HepG2 (cell line): Measurements from ENCODE around the gene GADD45G. TPM values are rescaled to one million over a fixed set of nuclear protein-coding genes. Genes with fewer than 3 reads are reported as not detected.

Experiments
- DPF2 ChIP-seq: sonication (generic); formaldehyde crosslinking; IDR thresholded peaks from 2 replicates; pipeline ENCODE4 v1.4.0; 2020; ENCODE audit warnings: mild to moderate bottlenecking, low read depth, missing genetic modification reagents, borderline replicate concordance
- HIC2 ChIP-seq: sonication (generic); formaldehyde crosslinking; IDR thresholded peaks from 2 replicates; pipeline ENCODE4 v1.9.0; 2022; ENCODE audit warnings: low read depth, missing genetic modification reagents
- KLF16 ChIP-seq, 2 experiments: sonication (generic) in 1 of 2; formaldehyde crosslinking in 1 of 2; IDR thresholded peaks; 2 replicates each; pipeline versions ENCODE4 v1.6.1 to v1.8.0; 2016 to 2023; ENCODE audit warnings: missing genetic modification reagents in 2 of 2, missing compliant biosample characterization in 1 of 2
- KLF6 ChIP-seq: IDR thresholded peaks from 2 replicates; pipeline ENCODE4 v1.8.0; 2016; ENCODE audit warnings: missing biosample characterization, missing genetic modification reagents
- KLF9 ChIP-seq: IDR thresholded peaks from 2 replicates; pipeline ENCODE4 v1.6.1; 2016; ENCODE audit warnings: low read depth
- PHB2 ChIP-seq: fragments of 450-650 bp; IDR thresholded peaks from 2 replicates; pipeline ENCODE4 v1.6.1; 2018; ENCODE audit not compliant: partially characterized antibody
- TBX2 ChIP-seq: sonication (generic); formaldehyde crosslinking; IDR thresholded peaks from 2 replicates; pipeline ENCODE4 v1.5.0; 2020; ENCODE audit warnings: missing genetic modification reagents, mild to moderate bottlenecking, borderline replicate concordance
- TGIF2 ChIP-seq: IDR thresholded peaks from 2 replicates; pipeline ENCODE4 v1.6.1; 2016; ENCODE audit warnings: control low read depth, missing compliant biosample characterization
- THRA ChIP-seq: sonication (generic); formaldehyde crosslinking; IDR thresholded peaks from 2 replicates; pipeline ENCODE4 v1.4.0; 2020; ENCODE audit warnings: missing genetic modification reagents, borderline replicate concordance
- ZBTB49 ChIP-seq: sonication (generic); formaldehyde crosslinking; IDR thresholded peaks from 2 replicates; pipeline ENCODE4 v1.4.0; 2020; ENCODE audit warnings: missing genetic modification reagents, borderline replicate concordance
- ZNF143 ChIP-seq: sonication (generic); formaldehyde crosslinking; IDR thresholded peaks from 2 replicates; pipeline ENCODE4 v1.4.0; 2020; ENCODE audit warnings: missing genetic modification reagents
- ZNF317 ChIP-seq: sonication (generic); formaldehyde crosslinking; IDR thresholded peaks from 2 replicates; pipeline ENCODE4 v1.5.0; 2020; ENCODE audit warnings: mild to moderate bottlenecking, missing genetic modification reagents
- ZNF431 ChIP-seq: sonication (generic); formaldehyde crosslinking; IDR thresholded peaks from 2 replicates; pipeline ENCODE4 v1.9.0; 2022; ENCODE audit warnings: missing genetic modification reagents, low read depth, mild to moderate bottlenecking, borderline replicate concordance
- ZNF629 ChIP-seq: sonication (generic); formaldehyde crosslinking; conservative IDR thresholded peaks from 2 replicates; pipeline ENCODE4 v1.5.0; 2020; ENCODE audit warnings: missing genetic modification reagents
- ZNF646 ChIP-seq: sonication (generic); formaldehyde crosslinking; IDR thresholded peaks from 2 replicates; pipeline ENCODE4 v1.9.0; 2021; ENCODE audit warnings: mild to moderate bottlenecking, missing genetic modification reagents
- ZNF737 ChIP-seq: sonication (generic); formaldehyde crosslinking; IDR thresholded peaks from 2 replicates; pipeline ENCODE4 v1.5.0; 2020; ENCODE audit warnings: missing genetic modification reagents, mild to moderate bottlenecking, borderline replicate concordance
- ZNF891 ChIP-seq: sonication (generic); formaldehyde crosslinking; IDR thresholded peaks from 2 replicates; pipeline ENCODE4 v1.5.0; 2020; ENCODE audit warnings: mild to moderate bottlenecking, missing genetic modification reagents
- polyA plus RNA-seq, 8 experiments: library from polyadenylated mRNA; depleted of rRNA in 3 of 8; stranded (reverse) in 7 of 8; unstranded in 1 of 8; fragments of >200 nt; fragmentation: Illumina TruSeq in 4 of 8; extraction: Trizol in 4 of 8; gene quantifications; 2 replicates each; pipeline versions ENCODE4 v1.2.1 to v1.2.3, GENCODE V29; 2011 to 2016; ENCODE audit warnings: low read depth in 4 of 8, missing spikeins in 1 of 8, mixed read lengths in 1 of 8; ENCODE audit not compliant: insufficient read depth in 1 of 8
- total RNA-seq, 5 experiments: library from RNA; depleted of rRNA; stranded (reverse); fragments of >200 nt; fragmentation: Illumina TruSeq; extraction: Trizol; gene quantifications; 2 replicates each; pipeline ENCODE4 v1.2.3, GENCODE V29; 2016; ENCODE audit warnings: low read depth in 1 of 5

GADD45G gene
- total and polyA plus RNA-seq, 2 of the 13 experiments (the other 11 are each of a cell fraction or from before 2014, with no cell fraction given) = not detected

DNA sequence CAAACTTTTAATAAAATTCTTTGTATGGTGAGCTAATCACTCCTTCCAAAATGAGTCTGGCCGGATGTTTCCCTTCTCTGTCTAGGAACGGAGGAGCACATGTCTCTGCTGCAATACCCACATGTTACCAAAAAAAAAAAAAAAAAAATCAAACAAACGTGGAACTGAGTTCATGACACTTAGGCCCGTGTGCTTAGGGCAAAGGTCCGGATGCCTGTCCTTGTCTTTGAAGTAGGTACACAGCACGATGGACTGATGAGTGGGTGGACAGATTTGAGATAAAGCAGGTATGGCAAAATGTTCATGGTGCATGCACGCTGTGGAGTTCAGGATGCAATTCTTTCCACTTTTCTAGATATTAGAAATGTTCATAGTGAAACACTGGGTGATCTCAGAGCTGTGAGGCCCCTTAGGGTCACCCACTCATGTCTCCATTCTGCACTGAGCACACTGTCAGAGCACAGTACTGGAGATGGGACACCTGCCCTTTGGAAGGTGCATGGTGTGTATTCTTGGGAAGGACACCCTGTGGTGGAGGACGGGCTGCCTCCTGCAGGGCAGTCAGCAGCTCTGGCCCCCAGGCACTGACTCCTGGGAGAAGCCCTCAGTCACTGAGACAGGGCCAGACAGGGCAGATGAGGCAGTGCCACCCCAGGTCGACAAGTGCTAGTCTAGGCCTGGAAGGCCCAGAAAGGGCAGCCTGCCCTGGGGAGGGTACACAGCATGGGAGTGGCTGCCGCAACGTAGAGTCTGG, 43.6 kb downstream of the GADD45G start (continued):
- no peak for TF ChIP-seq ZNF646 (CRISPR knock-in tag)
- no peak for TF ChIP-seq KLF9 (CRISPR knock-in tag)
- TF ChIP-seq ZNF891 (CRISPR knock-in tag) = no peak
- TF ChIP-seq ZNF143 (CRISPR knock-in tag) = no peak
- TF ChIP-seq PHB2 = no peak
- TF ChIP-seq ZNF629 (CRISPR knock-in tag) = 0 out of 2 replicates have a peak, but pooled peaks have one; percentile 25
- TF ChIP-seq THRA (CRISPR knock-in tag) = peak; percentile 85; the same call in 1 of the 2 replicates
- TF ChIP-seq TGIF2 (CRISPR knock-in tag) = peak; percentile 72; the same call in 1 of the 2 replicates
- peak; percentile 84; the same call in 1 of the 2 replicates for TF ChIP-seq TBX2
- no peak for TF ChIP-seq HIC2 (CRISPR knock-in tag)
- TF ChIP-seq ZNF317 = peak; percentile 85
- TF ChIP-seq DPF2 (CRISPR knock-in tag) = peak; percentile 77
- TF ChIP-seq ZBTB49 = no peak
- 0 out of 2 replicates have a peak, but pooled peaks have one; percentile 54 for TF ChIP-seq ZNF431 (CRISPR knock-in tag)
- TF ChIP-seq ZNF737 (CRISPR knock-in tag) = no peak
- peak in 1 of 2 experiments; percentile 56; a peak in 1 of 4 replicates for TF ChIP-seq KLF16 (CRISPR knock-in tag; IDR thresholded peaks at IDR 0.05)
- TF ChIP-seq KLF6 (CRISPR knock-in tag) = no peak
